Measurements from ENCODE around the gene PTPRN. TPM values are rescaled to one million over a fixed set of nuclear protein-coding genes. Genes with fewer than 3 reads are reported as not detected.

The PTPRN gene
- total and polyA plus RNA-seq, 2 of the 8 experiments (the other 6 are each of a cell fraction or from before 2014, with no cell fraction given) = 5.4 to 8.2 TPM

DNA sequence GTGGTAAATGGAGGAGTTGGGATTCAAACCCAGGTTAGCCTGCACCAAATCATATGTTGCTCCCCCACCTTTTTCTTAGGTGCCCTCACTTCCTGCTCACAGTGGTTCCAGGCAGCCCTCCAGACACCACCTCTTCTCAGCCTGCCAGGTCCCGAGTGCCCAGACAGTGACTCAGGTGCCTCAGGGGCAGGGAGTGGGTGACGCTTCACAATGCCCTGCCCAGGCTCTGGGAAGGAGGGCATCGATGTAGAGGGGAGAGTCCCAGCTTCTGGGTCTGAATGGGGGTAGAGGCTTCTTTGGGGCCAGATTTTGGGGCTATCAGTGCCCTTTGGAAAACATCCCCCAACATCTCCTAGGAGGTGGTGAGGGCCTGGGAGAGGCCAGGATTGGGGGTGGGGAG is 35.3 kb downstream of the PTPRN start:
- Histone ChIP-seq H2BK12ac (ENCODE audit: low read depth, low read length) (no peak overlapping the region), H3K9me3 (ENCODE audit: insufficient read depth in 2 of 2, low read depth in 1 of 2, low read length in 1 of 2) (no peaks in the 10 kb centered on the region), H3K9ac (replicated peaks in 1 of 4; ENCODE audit: extremely low read depth in 1 of 4, low read depth in 3 of 4, low read length in 3 of 4) (no peak overlapping the region), H2BK5ac (ENCODE audit: low read depth, low read length) (no peak overlapping the region; the same call in 1 of the 2 replicates), H3K4ac (replicated peaks; ENCODE audit: insufficient read length, low read depth, low read length) (no peak overlapping the region), H4K5ac (ENCODE audit: insufficient read length, low read depth, low read length) (no peak overlapping the region), H3K14ac (ENCODE audit: insufficient read length) (no peak overlapping the region), H2BK15ac (ENCODE audit: low read length) (0 out of 2 replicates have a peak overlapping the region, but pooled peaks have one; percentile 40), H3K23ac (ENCODE audit: insufficient read length) (no peak overlapping the region), H3K79me1 (ENCODE audit: low read depth, low read length) (no peaks in the 10 kb centered on the region), H4K91ac (replicated peaks; ENCODE audit: insufficient read length, low read length) (no peak overlapping the region), H3K23me2 (ENCODE audit: low read depth, low read length) (peaks cover 1% of the 10 kb centered on the region; the same call in 1 of the 2 replicates), H3K56ac (replicated peaks; ENCODE audit: insufficient read length, low read depth, low read length) (no peak overlapping the region), H4K8ac (ENCODE audit: extremely low read depth, insufficient read depth, low read length) (no peak overlapping the region), H2AK5ac (ENCODE audit: low read depth, low read length) (no peak overlapping the region), H2BK120ac (replicated peaks; ENCODE audit: low read depth, low read length) (no peak overlapping the region), H2BK20ac (ENCODE audit: low read length) (no peak overlapping the region), H3K79me2 (ENCODE audit: control insufficient read depth in 1 of 2, insufficient read depth in 2 of 2, low read length in 2 of 2) (no peaks in the 10 kb centered on the region), H3K27me3 (replicated peaks in 1 of 4; ENCODE audit: control insufficient read depth in 3 of 4, extremely low read depth in 1 of 4, insufficient read depth in 3 of 4, low read length in 3 of 4) (peaks cover 0 to 3% (median 0%) of the 10 kb centered on the region in 4 experiments; a peak in 3 of 7 replicates), H3K18ac (ENCODE audit: extremely low read depth, low read length) (no peak overlapping the region), H3K27ac (ENCODE audit: low read depth, low read length) (no peak overlapping the region), H3K4me2 (ENCODE audit: insufficient read depth in 1 of 2, low read depth in 2 of 2, low read length in 2 of 2) (0 out of 4 replicates have a peak overlapping the region, but pooled peaks of 1 of the 2 experiments have one; percentile 9), H3K36me3 (ENCODE audit: control insufficient read depth in 2 of 4, insufficient read depth in 4 of 4, low read length in 3 of 4) (no peaks in the 10 kb centered on the region), H3K4me1 (replicated peaks in 1 of 4; ENCODE audit: control insufficient read depth in 3 of 4, insufficient read depth in 4 of 4, low read length in 3 of 4) (peaks cover 9 to 14% (median 11%) of the 10 kb centered on the region in 4 experiments), H3K4me3 (ENCODE audit: extremely low read depth in 1 of 4, insufficient read depth in 2 of 4, low read depth in 3 of 4, low read length in 4 of 4) (no peak overlapping the region), H2AFZ (ENCODE audit: low read length) (no peak overlapping the region), H4K20me1 (replicated peaks in 1 of 2; ENCODE audit: control insufficient read depth in 1 of 2, insufficient read depth in 2 of 2, low read length in 2 of 2) (no peaks in the 10 kb centered on the region)
- DNase-seq (ENCODE audit: low read depth in 1 of 2, low spot score in 2 of 2) (no peak), FAIRE-seq (no peak)
- WGBS, 2 experiments (ENCODE audit: extremely low coverage in 1 of 2, insufficient coverage in 1 of 2, insufficient read length in 1 of 2, insufficient replicate concordance in 2 of 2, low coverage in 1 of 2, low lambda C conversion rate in 2 of 2, missing lambda C conversion rate in 1 of 2) = 92% methylated on average over 3 of the region's 3 CpGs; no CpG with 5 or more reads in 1 of the 2 experiments
- CTCF ChIA-PET (ENCODE audit: partially characterized antibody) = interaction anchor here (0.8 to 4.4 kb wide), 15 partner anchors 12 to 114 kb away, joined by 3 to 34 read pairs (median 3); partner anchors contain the start of genes GLB1L and STK16
- POLR2A ChIA-PET (ENCODE audit: partially characterized antibody) = interaction anchor here (0.7 to 1.7 kb wide), 8 partner anchors 11 to 62 kb away, joined by 3 to 8 read pairs (median 4); partner anchors contain the start of genes ABCB6, GLB1L, STK16 and TUBA4A
- TF ChIP-seq SIN3A (conservative IDR thresholded peaks at IDR 0.05 in 1 of 2, IDR thresholded peaks at IDR 0.05 in 1 of 2; ENCODE audit: low read depth in 1 of 2, low read length in 2 of 2) = no peak
- no peak for TF ChIP-seq CHD1 (IDR thresholded peaks at IDR 0.05; ENCODE audit: low read depth, low read length)
- TF ChIP-seq, protein P1, sequence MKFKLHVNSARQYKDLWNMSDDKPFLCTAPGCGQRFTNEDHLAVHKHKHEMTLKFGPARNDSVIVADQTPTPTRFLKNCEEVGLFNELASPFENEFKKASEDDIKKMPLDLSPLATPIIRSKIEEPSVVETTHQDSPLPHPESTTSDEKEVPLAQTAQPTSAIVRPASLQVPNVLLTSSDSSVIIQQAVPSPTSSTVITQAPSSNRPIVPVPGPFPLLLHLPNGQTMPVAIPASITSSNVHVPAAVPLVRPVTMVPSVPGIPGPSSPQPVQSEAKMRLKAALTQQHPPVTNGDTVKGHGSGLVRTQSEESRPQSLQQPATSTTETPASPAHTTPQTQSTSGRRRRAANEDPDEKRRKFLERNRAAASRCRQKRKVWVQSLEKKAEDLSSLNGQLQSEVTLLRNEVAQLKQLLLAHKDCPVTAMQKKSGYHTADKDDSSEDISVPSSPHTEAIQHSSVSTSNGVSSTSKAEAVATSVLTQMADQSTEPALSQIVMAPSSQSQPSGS (IDR thresholded peaks at IDR 0.05; ENCODE audit: low read length) = no peak
- TF ChIP-seq CBX5 (IDR thresholded peaks at IDR 0.05; ENCODE audit: low read depth, low read length) = no peak
- TF ChIP-seq MAFK (IDR thresholded peaks at IDR 0.05; ENCODE audit: low read depth, low read length) = no peak
- TF ChIP-seq SRF (IDR thresholded peaks at IDR 0.05; ENCODE audit: low read depth, low read length) = no peak
- TF ChIP-seq BCL11A (IDR thresholded peaks at IDR 0.05; ENCODE audit: low read depth in 2 of 2, low read length in 2 of 2) = no peak
- TF ChIP-seq SIX5 (IDR thresholded peaks at IDR 0.05; ENCODE audit: low read depth, low read length) = no peak
- TF ChIP-seq ASH2L (IDR thresholded peaks at IDR 0.05; ENCODE audit: low read length) = no peak
- TF ChIP-seq TAF7 (optimal IDR thresholded peaks at IDR 0.05; ENCODE audit: borderline replicate concordance, low read depth, low read length) = no peak
- TF ChIP-seq RNF2 (IDR thresholded peaks at IDR 0.05; ENCODE audit: borderline replicate concordance, low read depth, low read length, missing control alignments, poor library complexity, severe bottlenecking) = no peak
